ENCODE results near the gene USP14.
"Not testable (repeated sequence)": the region's sequence is repeated elsewhere in the genome, so short reads cannot be mapped to it uniquely, and the experiment has no call there.

GRCh38 chr18:109130-109921, 49.0 kb upstream of the USP14 start:
- TF ChIP-seq, protein P1, sequence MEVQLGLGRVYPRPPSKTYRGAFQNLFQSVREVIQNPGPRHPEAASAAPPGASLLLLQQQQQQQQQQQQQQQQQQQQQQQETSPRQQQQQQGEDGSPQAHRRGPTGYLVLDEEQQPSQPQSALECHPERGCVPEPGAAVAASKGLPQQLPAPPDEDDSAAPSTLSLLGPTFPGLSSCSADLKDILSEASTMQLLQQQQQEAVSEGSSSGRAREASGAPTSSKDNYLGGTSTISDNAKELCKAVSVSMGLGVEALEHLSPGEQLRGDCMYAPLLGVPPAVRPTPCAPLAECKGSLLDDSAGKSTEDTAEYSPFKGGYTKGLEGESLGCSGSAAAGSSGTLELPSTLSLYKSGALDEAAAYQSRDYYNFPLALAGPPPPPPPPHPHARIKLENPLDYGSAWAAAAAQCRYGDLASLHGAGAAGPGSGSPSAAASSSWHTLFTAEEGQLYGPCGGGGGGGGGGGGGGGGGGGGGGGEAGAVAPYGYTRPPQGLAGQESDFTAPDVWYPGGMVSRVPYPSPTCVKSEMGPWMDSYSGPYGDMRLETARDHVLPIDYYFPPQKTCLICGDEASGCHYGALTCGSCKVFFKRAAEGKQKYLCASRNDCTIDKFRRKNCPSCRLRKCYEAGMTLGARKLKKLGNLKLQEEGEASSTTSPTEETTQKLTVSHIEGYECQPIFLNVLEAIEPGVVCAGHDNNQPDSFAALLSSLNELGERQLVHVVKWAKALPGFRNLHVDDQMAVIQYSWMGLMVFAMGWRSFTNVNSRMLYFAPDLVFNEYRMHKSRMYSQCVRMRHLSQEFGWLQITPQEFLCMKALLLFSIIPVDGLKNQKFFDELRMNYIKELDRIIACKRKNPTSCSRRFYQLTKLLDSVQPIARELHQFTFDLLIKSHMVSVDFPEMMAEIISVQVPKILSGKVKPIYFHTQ (CRISPR knock-in tag; IDR thresholded peaks at IDR 0.05) = not testable (repeated sequence)
- TF ChIP-seq, protein P2, sequence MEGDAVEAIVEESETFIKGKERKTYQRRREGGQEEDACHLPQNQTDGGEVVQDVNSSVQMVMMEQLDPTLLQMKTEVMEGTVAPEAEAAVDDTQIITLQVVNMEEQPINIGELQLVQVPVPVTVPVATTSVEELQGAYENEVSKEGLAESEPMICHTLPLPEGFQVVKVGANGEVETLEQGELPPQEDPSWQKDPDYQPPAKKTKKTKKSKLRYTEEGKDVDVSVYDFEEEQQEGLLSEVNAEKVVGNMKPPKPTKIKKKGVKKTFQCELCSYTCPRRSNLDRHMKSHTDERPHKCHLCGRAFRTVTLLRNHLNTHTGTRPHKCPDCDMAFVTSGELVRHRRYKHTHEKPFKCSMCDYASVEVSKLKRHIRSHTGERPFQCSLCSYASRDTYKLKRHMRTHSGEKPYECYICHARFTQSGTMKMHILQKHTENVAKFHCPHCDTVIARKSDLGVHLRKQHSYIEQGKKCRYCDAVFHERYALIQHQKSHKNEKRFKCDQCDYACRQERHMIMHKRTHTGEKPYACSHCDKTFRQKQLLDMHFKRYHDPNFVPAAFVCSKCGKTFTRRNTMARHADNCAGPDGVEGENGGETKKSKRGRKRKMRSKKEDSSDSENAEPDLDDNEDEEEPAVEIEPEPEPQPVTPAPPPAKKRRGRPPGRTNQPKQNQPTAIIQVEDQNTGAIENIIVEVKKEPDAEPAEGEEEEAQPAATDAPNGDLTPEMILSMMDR (IDR thresholded peaks at IDR 0.05) = not testable (repeated sequence)
- not testable (repeated sequence) for TF ChIP-seq ESRRA (CRISPR knock-in tag; IDR thresholded peaks at IDR 0.05; ENCODE audit: borderline replicate concordance); IRF2 (CRISPR knock-in tag; IDR thresholded peaks at IDR 0.05; ENCODE audit: borderline replicate concordance, low read depth); ELF4 (CRISPR knock-in tag; IDR thresholded peaks at IDR 0.05; ENCODE audit: low read depth)
- TF ChIP-seq, protein P3, sequence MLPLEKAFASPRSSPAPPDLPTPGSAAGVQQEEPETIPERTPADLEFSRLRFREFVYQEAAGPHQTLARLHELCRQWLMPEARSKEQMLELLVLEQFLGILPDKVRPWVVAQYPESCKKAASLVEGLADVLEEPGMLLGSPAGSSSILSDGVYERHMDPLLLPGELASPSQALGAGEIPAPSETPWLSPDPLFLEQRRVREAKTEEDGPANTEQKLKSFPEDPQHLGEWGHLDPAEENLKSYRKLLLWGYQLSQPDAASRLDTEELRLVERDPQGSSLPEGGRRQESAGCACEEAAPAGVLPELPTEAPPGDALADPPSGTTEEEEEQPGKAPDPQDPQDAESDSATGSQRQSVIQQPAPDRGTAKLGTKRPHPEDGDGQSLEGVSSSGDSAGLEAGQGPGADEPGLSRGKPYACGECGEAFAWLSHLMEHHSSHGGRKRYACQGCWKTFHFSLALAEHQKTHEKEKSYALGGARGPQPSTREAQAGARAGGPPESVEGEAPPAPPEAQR (CRISPR knock-in tag; IDR thresholded peaks at IDR 0.05) = not testable (repeated sequence)
- TF ChIP-seq, protein P4, sequence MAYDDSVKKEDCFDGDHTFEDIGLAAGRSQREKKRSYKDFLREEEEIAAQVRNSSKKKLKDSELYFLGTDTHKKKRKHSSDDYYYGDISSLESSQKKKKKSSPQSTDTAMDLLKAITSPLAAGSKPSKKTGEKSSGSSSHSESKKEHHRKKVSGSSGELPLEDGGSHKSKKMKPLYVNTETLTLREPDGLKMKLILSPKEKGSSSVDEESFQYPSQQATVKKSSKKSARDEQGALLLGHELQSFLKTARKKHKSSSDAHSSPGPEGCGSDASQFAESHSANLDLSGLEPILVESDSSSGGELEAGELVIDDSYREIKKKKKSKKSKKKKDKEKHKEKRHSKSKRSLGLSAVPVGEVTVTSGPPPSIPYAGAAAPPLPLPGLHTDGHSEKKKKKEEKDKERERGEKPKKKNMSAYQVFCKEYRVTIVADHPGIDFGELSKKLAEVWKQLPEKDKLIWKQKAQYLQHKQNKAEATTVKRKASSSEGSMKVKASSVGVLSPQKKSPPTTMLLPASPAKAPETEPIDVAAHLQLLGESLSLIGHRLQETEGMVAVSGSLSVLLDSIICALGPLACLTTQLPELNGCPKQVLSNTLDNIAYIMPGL (CRISPR knock-in tag; IDR thresholded peaks at IDR 0.05) = not testable (repeated sequence)

All from WTC11 (cell line).